ENCODE data around the gene TGFBRAP1.

The TGFBRAP1 gene

DNA sequence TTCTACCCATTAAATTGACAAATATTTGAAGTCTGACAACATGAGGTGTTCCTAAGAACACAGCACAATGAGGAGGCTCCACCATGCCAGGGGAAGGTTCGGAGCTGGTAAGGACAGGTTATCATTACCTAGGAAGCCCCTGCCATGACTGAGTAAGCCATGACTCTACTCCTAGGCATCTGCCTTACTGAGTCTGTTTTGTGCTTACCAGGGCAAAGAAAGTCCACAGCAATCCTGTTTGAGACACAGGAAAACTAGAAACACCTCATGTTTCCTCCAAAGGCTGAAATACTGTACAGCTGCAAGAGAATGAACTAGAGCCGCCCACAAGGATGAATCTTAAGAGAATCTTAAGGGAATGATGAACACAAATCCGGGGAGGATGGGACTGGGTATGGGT, 11.6 kb downstream of the TGFBRAP1 start:
- H3K27me3 Mint-ChIP-seq (ENCODE audit: low read depth): no peaks in the 10 kb centered on the region
- H3K9me3 Mint-ChIP-seq: no peaks in the 10 kb centered on the region
- H3K4me1 Mint-ChIP-seq (ENCODE audit: low read depth): peaks cover 8% of the 10 kb centered on the region
- H3K36me3 Mint-ChIP-seq (ENCODE audit: low read depth): no peaks in the 10 kb centered on the region
- no peak overlapping the region for H3K27ac Mint-ChIP-seq
- no peak overlapping the region for H3K4me3 Mint-ChIP-seq
- no peak for DNase-seq (ENCODE audit: low spot score)

DNA sequence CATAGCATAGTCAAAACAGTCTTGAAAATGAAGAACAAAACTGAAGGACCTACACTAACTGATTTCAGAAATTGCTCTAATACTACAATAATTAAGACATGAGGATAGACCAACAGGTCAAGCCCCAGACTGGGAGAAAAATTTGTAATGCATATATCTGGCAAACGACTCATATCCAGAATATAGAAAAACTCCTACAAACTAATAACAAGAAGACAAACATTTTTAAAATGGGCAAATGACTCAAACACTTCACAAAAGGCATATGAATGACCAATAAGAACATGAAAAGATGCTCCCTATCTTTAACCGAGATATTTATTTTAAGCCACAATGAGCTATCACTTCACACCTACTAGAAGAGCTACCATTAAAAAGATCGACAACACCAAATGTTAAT, 14.2 kb downstream of the TGFBRAP1 start:
- H3K27ac Mint-ChIP-seq: no peak overlapping the region
- no peak overlapping the region for H3K4me3 Mint-ChIP-seq
- H3K4me1 Mint-ChIP-seq (ENCODE audit: low read depth): peaks cover 8% of the 10 kb centered on the region
- no peaks in the 10 kb centered on the region for H3K9me3 Mint-ChIP-seq
- H3K36me3 Mint-ChIP-seq (ENCODE audit: low read depth): no peaks in the 10 kb centered on the region
- H3K27me3 Mint-ChIP-seq (ENCODE audit: low read depth): no peaks in the 10 kb centered on the region
- DNase-seq (ENCODE audit: low spot score): no peak

DNA sequence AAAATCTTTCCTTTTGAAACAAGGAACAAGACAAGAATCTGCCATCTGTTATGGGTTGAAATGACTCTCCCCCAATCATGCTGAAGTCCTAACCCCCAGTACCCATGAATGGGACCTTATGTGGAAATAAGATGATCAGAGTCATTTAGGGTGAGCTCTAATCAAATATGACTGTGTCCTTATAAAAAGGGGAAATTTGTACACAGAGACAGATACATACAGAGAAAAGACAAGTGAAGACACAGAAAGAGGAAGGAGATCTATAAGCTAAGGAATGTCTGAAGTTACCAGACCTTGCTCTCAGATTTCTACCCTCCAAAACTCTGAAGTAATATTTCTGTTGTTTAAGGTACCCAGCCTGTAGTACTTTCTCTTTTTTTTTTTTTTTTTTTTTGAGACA, 15.7 kb downstream of the TGFBRAP1 start:
- no peaks in the 10 kb centered on the region for H3K27me3 Mint-ChIP-seq (ENCODE audit: low read depth)
- H3K9me3 Mint-ChIP-seq: no peaks in the 10 kb centered on the region
- H3K4me1 Mint-ChIP-seq (ENCODE audit: low read depth): peaks cover 8% of the 10 kb centered on the region
- DNase-seq (ENCODE audit: low spot score): no peak
- H3K27ac Mint-ChIP-seq: no peak overlapping the region
- H3K4me3 Mint-ChIP-seq: no peak overlapping the region
- H3K36me3 Mint-ChIP-seq (ENCODE audit: low read depth): no peaks in the 10 kb centered on the region

DNA sequence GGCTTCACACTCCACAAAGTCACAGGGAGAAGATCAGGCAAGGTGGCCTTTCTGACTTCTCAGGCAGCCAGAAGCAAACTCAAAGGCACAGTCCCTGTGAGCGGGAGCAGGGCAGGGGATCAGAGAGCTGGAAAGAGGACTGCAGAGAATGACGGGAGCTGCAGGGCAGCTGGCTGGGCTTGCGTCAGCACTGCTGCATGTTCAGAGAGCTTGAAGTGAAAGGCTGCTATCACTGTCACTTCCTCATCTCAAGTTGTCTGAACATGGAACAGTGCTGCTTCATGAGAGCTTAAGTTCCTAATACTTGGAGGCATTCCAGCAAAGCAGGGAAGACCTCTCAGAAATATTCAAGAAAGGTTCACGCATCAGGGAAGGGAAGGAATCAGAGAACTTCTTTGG, 20.4 kb downstream of the TGFBRAP1 start:
- no peaks in the 10 kb centered on the region for H3K9me3 Mint-ChIP-seq
- no peak for DNase-seq (ENCODE audit: low spot score)
- peaks cover 11% of the 10 kb centered on the region for H3K36me3 Mint-ChIP-seq (ENCODE audit: low read depth)
- H3K27ac Mint-ChIP-seq: no peak overlapping the region
- peaks cover 9% of the 10 kb centered on the region for H3K4me1 Mint-ChIP-seq (ENCODE audit: low read depth)
- H3K27me3 Mint-ChIP-seq (ENCODE audit: low read depth): no peaks in the 10 kb centered on the region
- no peak overlapping the region for H3K4me3 Mint-ChIP-seq

DNA sequence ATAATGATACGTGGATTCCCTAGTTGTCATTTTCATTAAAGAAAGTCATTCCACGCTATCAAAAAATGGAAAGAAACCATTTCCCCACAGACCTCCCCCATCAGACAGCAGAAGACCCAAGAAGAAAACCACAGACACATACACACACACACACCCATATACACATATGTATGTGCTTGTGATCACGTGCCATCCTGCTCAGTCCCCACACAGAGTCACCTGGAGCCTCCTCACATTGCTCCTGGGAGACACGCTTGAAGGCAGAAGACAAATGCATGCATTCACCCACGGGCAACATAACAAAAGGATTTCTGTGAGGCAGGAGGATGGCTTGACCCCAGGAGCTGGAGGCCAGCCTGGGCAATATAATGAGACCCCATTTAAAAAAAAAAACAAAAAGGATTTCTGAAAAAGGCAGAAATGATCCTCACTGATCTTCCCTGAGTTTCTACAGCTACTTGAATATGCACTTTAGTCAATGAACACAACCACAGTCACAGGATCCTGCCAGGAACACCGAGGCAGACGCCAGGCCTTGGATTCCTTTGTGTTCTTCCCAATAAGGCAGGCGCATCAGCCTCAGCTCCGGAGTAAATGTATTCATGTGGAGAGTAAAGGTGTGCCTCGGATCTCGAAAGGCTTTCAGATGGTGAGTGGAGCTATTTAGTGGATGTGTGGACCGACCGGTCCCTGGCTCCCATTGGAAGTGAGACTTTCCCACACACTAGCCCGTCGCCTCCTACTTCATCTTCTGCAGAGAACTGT, 21.0 kb downstream of the TGFBRAP1 start:
- peaks cover 11% of the 10 kb centered on the region for H3K36me3 Mint-ChIP-seq (ENCODE audit: low read depth)

DNA sequence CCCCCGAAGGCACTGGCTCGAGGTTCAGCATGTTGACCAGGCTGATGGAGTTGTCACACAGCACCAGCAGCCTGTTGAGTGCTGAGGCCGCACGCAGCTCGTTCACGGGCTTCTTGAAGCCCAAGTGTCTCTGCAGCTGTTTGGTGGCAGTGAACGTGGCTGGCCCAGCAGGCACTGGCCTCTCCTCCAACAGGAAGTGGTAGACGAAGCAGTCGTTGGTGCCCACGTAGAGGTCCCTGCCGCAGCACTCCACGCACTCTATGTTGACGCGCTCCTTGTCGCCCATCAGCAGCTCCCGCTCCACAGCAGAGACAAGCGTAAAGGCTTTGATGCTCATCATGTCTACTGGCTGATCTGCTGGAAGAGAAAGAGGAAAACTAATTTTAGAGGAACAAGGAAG, 21.6 kb downstream of the TGFBRAP1 start:
- Mint-ChIP-seq H3K27ac (no peak overlapping the region), H3K27me3 (ENCODE audit: low read depth) (no peaks in the 10 kb centered on the region), H3K9me3 (no peaks in the 10 kb centered on the region), H3K36me3 (ENCODE audit: low read depth) (peaks cover 11% of the 10 kb centered on the region), H3K4me1 (ENCODE audit: low read depth) (peaks cover 9% of the 10 kb centered on the region), H3K4me3 (no peak overlapping the region)
- DNase-seq (ENCODE audit: low spot score): no peak

More for the DNA sequence above, 21.0 kb downstream of the TGFBRAP1 start:
- DNase-seq (ENCODE audit: low spot score): no peak
- Mint-ChIP-seq H3K4me1 (ENCODE audit: low read depth) (peaks cover 11% of the 10 kb centered on the region), H3K4me3 (no peak overlapping the region), H3K9me3 (no peaks in the 10 kb centered on the region), H3K27ac (no peak overlapping the region), H3K27me3 (ENCODE audit: low read depth) (no peaks in the 10 kb centered on the region)

DNA sequence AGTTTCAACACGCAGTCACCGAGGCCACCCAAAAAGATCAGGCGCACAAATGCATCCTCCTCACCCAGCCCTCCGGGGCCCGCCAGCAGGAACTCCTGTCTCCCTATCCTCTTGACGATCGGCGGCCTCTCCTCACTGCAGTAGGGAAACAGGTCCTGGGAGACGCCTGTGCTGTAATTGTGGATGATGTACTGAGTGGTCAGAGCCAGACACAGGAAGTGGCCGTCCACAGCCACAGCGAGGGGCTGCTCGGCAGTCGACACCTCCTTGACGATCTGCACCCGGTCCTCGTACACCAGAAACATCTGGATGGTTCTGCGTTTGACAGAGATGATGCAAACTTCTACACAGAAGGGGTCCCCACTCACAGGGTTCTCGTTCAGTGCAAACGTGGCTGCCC, 22.0 kb downstream of the TGFBRAP1 start:
- Mint-ChIP-seq H3K9me3 (no peaks in the 10 kb centered on the region), H3K27me3 (ENCODE audit: low read depth) (no peaks in the 10 kb centered on the region), H3K27ac (no peak overlapping the region), H3K4me3 (no peak overlapping the region), H3K36me3 (ENCODE audit: low read depth) (peaks cover 11% of the 10 kb centered on the region), H3K4me1 (ENCODE audit: low read depth) (peaks cover 9% of the 10 kb centered on the region)
- no peak for DNase-seq (ENCODE audit: low spot score)

DNA sequence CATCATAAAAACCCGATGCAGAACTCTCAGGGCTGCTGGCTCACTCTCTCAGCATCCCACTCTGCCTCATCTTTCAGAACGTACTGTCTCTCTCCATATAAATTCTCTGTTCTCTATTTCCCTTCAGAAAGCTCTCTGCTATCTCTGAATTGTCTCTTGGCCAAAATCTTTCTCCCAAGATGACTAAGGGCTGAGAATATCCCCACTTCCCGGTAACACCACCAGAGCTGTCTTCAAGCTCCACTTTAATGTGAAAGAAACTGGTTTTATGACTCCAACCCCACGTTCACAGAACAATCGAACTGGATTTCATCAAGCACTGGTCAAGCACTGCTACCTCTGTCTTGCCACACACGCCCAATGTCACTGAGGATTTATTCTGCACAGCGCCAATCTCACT, 22.4 kb downstream of the TGFBRAP1 start:
- no peak overlapping the region for H3K4me3 Mint-ChIP-seq

DNA sequence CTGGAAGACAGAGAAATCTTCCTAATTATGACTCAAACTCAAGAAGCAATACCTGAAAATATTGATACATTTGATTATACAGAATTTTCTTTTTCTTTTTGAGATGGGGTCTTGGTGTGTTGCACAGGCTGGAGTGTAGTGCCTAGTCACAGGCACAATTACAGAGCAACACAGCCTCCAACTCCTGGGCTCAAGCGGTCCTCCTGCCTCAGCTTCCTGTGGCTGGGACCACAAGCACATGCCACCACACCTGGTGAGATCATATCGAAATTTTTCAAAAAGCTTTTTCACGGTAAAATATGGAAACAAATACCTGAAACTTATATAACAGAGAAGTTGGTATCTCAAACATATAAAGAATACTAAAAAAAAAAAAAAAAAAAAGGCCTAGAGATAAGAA, 27.9 kb downstream of the TGFBRAP1 start:
- Mint-ChIP-seq H3K9me3 (no peaks in the 10 kb centered on the region), H3K27ac (no peak overlapping the region), H3K27me3 (ENCODE audit: low read depth) (no peaks in the 10 kb centered on the region), H3K4me1 (ENCODE audit: low read depth) (peaks cover 12% of the 10 kb centered on the region), H3K36me3 (ENCODE audit: low read depth) (peaks cover 16% of the 10 kb centered on the region), H3K4me3 (no peak overlapping the region)
- DNase-seq (ENCODE audit: low spot score): no peak

More for the DNA sequence above, 22.4 kb downstream of the TGFBRAP1 start:
- no peaks in the 10 kb centered on the region for H3K27me3 Mint-ChIP-seq (ENCODE audit: low read depth)
- DNase-seq (ENCODE audit: low spot score): no peak
- peaks cover 11% of the 10 kb centered on the region for H3K4me1 Mint-ChIP-seq (ENCODE audit: low read depth)
- H3K36me3 Mint-ChIP-seq (ENCODE audit: low read depth): peaks cover 11% of the 10 kb centered on the region
- H3K27ac Mint-ChIP-seq: no peak overlapping the region
- H3K9me3 Mint-ChIP-seq: no peaks in the 10 kb centered on the region

DNA sequence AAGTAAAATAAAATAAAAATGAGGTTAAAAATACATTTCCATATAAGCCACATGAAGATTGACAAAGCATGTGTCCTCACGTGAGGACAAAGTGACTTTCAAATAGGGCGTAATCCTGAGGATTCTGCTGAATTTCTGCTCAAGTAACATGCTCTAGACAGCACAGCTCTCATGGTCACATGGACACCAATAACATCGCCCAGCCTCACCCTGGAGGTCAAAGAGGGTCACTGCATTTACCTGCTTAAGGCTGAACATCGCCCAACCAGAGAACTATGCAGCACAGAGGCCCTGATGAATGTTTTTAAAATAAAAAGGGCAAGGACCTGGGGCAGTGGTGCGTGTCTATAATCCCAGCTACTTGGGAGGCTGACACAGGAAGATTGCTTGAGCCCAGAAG, 30.2 kb downstream of the TGFBRAP1 start:
- Mint-ChIP-seq H3K36me3 (ENCODE audit: low read depth) (peaks cover 20% of the 10 kb centered on the region), H3K27ac (no peak overlapping the region), H3K4me1 (ENCODE audit: low read depth) (peaks cover 13% of the 10 kb centered on the region), H3K4me3 (no peak overlapping the region), H3K27me3 (ENCODE audit: low read depth) (no peaks in the 10 kb centered on the region), H3K9me3 (no peaks in the 10 kb centered on the region)
- DNase-seq (ENCODE audit: low spot score): no peak

DNA sequence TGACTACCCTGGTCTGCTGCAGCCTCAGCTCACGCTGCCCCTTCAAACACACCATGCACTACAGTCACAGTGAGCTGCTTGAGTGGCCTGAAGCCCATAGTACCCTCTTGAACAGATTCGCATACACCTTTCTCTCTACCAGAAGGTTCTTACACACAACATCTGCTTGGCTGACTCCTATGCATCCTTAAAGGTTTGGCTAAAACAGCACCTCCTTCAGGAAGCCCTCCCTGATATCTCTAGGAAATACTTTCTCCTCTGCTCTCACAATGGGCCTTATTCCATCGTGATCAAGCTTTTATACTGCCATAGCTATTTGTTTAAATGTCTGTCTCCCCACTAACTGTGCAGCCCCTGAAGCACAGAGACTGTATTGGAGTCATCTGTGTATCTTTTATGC, 31.5 kb downstream of the TGFBRAP1 start:
- no peak overlapping the region for H3K4me3 Mint-ChIP-seq
- H3K27me3 Mint-ChIP-seq (ENCODE audit: low read depth): no peaks in the 10 kb centered on the region
- peaks cover 9% of the 10 kb centered on the region for H3K4me1 Mint-ChIP-seq (ENCODE audit: low read depth)
- H3K36me3 Mint-ChIP-seq (ENCODE audit: low read depth): peaks cover 27% of the 10 kb centered on the region
- no peaks in the 10 kb centered on the region for H3K9me3 Mint-ChIP-seq
- no peak for DNase-seq (ENCODE audit: low spot score)
- H3K27ac Mint-ChIP-seq: no peak overlapping the region

DNA sequence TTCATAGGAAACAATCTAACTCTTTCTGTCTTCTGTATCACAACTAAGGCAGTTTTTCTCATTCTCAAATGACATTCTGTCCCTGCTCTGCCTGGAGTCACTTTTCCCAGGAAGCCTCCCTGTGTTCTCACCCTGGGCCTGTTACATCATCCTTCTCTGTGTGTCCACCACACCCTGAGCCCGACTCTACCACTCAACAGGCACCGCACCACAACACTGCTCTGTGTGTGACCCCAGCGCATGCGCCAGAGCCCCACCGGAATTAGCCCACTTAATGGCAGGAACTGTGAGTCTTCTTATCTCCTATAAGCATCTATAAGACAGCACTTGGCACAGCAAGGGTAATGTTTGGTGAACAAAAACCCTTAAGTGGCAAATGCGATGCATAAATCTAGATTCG, 32.3 kb downstream of the TGFBRAP1 start:
- H3K4me3 Mint-ChIP-seq: no peak overlapping the region
- DNase-seq (ENCODE audit: low spot score): no peak
- peaks cover 7% of the 10 kb centered on the region for H3K4me1 Mint-ChIP-seq (ENCODE audit: low read depth)
- no peaks in the 10 kb centered on the region for H3K27me3 Mint-ChIP-seq (ENCODE audit: low read depth)
- H3K9me3 Mint-ChIP-seq: no peaks in the 10 kb centered on the region
- no peak overlapping the region for H3K27ac Mint-ChIP-seq
- peaks cover 27% of the 10 kb centered on the region for H3K36me3 Mint-ChIP-seq (ENCODE audit: low read depth)

DNA sequence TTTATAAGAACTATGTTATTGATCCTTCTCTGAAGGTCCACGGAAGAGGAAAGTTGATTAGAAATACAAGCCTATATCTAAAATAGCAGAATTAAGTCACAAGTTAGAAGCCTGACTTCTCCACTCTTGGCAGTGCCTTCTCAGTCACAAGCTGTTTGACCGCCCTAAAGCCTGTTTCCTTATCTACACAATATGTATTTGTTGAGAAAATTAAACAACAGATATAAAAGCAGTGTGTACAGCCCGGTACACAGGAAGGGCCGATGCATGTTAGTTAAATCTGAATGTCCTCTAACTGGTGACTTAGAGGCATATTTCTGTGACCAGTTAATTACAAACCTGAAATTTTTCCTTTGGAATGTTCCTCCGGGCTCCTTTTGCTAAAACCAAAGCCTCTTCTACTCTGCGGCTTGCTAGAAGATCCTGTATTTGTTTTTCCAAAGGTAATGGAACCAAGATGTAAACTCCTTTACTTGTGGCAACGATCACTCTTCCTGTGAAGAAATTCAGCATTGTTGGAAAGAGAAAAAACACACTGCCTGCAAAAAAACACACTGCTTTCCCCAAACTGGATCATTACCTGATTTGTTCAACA, 33.4 kb downstream of the TGFBRAP1 start:
- H3K27ac Mint-ChIP-seq: no peak overlapping the region
- H3K36me3 Mint-ChIP-seq (ENCODE audit: low read depth): peaks cover 33% of the 10 kb centered on the region
- no peaks in the 10 kb centered on the region for H3K9me3 Mint-ChIP-seq
- DNase-seq (ENCODE audit: low spot score): no peak
- H3K27me3 Mint-ChIP-seq (ENCODE audit: low read depth): no peaks in the 10 kb centered on the region
- H3K4me3 Mint-ChIP-seq: no peak overlapping the region
- H3K4me1 Mint-ChIP-seq (ENCODE audit: low read depth): peaks cover 1% of the 10 kb centered on the region

DNA sequence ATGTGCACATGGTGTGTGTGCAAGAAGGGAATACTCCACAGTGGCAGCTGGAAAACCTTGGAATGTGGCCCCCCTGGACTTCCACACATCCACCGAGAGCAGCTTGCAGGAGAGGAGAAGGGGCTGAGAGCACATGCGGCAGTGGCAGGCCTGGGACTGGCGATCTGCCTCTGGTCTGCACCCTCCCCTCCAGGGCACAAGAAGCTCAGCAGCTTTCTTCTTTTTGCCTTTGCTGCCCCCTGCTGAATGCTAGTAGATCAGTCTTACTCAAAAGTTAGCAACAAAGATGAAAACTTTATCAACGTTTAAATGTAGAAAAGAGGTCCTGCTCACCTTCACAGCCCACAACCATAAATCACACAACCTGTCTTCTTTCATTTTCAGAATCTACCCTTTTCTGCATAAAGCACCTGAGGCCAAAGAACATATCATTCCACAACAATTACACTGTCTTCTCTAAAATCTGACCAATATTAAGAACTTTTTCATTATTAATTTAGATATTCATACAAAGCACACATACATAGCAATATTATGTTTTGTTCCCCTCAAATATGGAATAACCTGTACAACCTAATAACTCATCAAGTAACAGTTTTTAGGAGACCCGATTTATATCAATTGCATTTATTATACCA, 34.6 kb downstream of the TGFBRAP1 start:
- Mint-ChIP-seq H3K4me3 (no peak overlapping the region), H3K27me3 (ENCODE audit: low read depth) (no peaks in the 10 kb centered on the region)

More for the DNA sequence above, 34.6 kb downstream of the TGFBRAP1 start:
- H3K4me1 Mint-ChIP-seq (ENCODE audit: low read depth): peaks cover 1% of the 10 kb centered on the region
- no peaks in the 10 kb centered on the region for H3K9me3 Mint-ChIP-seq
- DNase-seq (ENCODE audit: low spot score): no peak
- no peak overlapping the region for H3K27ac Mint-ChIP-seq
- H3K36me3 Mint-ChIP-seq (ENCODE audit: low read depth): peaks cover 37% of the 10 kb centered on the region

Data from T-helper 2 cell treated with Interferon-gamma antibody and Interleukin-4, amounts not matched to agents 5 μg/mL and 100 μg/mL, for 36 hours (primary cell).